Breast epithelium (tissue), 3 donors: ENCODE results near the gene GNG7.

Experiments
- POLR2A ChIP-seq: fragments of 450-650 bp; IDR thresholded peaks from one replicate; pipeline ENCODE4 v1.6.1; 2016; ENCODE audit warnings: antibody characterized with exemption, mild to moderate bottlenecking, moderate library complexity
- TF ChIP-seq, protein P1 (sequence below), 3 donors: fragments of 450-650 bp; IDR thresholded peaks; one replicate each; pipeline ENCODE4 v1.5.1; 2016 to 2017; ENCODE audit warnings: antibody characterized with exemption in 3 of 3, mild to moderate bottlenecking in 3 of 3, moderate library complexity in 3 of 3

DNA sequence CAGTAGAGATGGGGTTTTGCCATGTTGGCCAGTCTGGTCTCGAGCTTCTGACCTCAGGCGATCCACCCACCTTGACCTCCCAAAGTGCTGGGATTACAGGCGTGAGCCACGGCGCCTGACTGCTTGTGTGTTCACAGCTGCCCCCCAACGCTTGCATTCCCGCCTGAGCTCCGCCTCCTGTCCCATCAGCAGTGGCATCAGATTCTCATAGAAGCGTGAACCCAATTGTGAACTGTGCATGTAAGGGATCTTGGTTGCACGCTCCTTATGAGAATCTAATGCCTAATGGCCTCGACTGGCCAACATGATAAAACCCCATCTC is 150.7 kb downstream of the GNG7 start:
- TF ChIP-seq, protein P1, sequence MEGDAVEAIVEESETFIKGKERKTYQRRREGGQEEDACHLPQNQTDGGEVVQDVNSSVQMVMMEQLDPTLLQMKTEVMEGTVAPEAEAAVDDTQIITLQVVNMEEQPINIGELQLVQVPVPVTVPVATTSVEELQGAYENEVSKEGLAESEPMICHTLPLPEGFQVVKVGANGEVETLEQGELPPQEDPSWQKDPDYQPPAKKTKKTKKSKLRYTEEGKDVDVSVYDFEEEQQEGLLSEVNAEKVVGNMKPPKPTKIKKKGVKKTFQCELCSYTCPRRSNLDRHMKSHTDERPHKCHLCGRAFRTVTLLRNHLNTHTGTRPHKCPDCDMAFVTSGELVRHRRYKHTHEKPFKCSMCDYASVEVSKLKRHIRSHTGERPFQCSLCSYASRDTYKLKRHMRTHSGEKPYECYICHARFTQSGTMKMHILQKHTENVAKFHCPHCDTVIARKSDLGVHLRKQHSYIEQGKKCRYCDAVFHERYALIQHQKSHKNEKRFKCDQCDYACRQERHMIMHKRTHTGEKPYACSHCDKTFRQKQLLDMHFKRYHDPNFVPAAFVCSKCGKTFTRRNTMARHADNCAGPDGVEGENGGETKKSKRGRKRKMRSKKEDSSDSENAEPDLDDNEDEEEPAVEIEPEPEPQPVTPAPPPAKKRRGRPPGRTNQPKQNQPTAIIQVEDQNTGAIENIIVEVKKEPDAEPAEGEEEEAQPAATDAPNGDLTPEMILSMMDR (IDR thresholded peaks at IDR 0.05): no peak
- no peak for TF ChIP-seq POLR2A
